HG02571 (cell line): ENCODE measurements around the gene STX16.
"Not testable (repeated sequence)": the region's sequence is repeated elsewhere in the genome, so short reads cannot be mapped to it uniquely, and the experiment has no call there.

Source experiments
- ATAC-seq: cut with Tn5 transposase; IDR thresholded peaks from one replicate; pipeline ENCODE4 v1.9.1; 2021; ENCODE audit warnings: mild to moderate bottlenecking, moderate library complexity; ENCODE audit not compliant: unreplicated experiment

Gene STX16

GRCh38 chr20:58720890-58721289 is 69.8 kb downstream of the STX16 start:
- no peak for ATAC-seq

GRCh38 chr20:58721951-58722778 is 71.1 kb downstream of the STX16 start:
- ATAC-seq: no peak

GRCh38 chr20:58722877-58723627 is 72.0 kb downstream of the STX16 start:
- ATAC-seq: no peak

- ATAC-seq: no peak
Measured at GRCh38 chr20:58723628-58723984, 72.5 kb downstream of the STX16 start.

- ATAC-seq: not testable (repeated sequence)
Measured at GRCh38 chr20:58726156-58726555, 75.1 kb downstream of the STX16 start.
